WTC11 (cell line): ENCODE measurements around the gene RAMACL. TPM values are rescaled to one million over a fixed set of nuclear protein-coding genes. Genes with fewer than 3 reads are reported as not detected.
A peak's percentile ranks its signal among the peaks of the same experiment; 100 is the strongest.

Experiments used
- ATAC-seq: fragments of 200-7000 bp; cut with Tn5 transposase; 2 replicates; pipeline ENCODE4 v1.10.0; 2021; ENCODE audit warnings: mild to moderate bottlenecking, moderate library complexity
- CTCF ChIA-PET: fragments of 300-600 bp; sonication (Branson Sonifier 250); formaldehyde crosslinking; loops from one replicate; lab custom pipeline; 2021; ENCODE audit warnings: antibody characterized with exemption; lab: Charles Lee
- POLR2A ChIA-PET: fragments of 350-600 bp; sonication (Branson Sonifier 250); formaldehyde crosslinking; loops from one replicate; lab custom pipeline; 2021; ENCODE audit warnings: antibody characterized with exemption; lab: Charles Lee
- DNase-seq: peaks from one replicate; pipeline ENCODE4 v3.0.0; 2021; ENCODE audit warnings: low spot score
- H3K27ac Mint-ChIP-seq: 2 replicates; pipeline ENCODE4 v1.8.0; 2021; ENCODE audit warnings: mixed read lengths
- H3K27me3 Mint-ChIP-seq: 2 replicates; pipeline ENCODE4 v1.8.0; 2021; ENCODE audit warnings: low read depth, mild to moderate bottlenecking, moderate library complexity, mixed read lengths
- H3K36me3 Mint-ChIP-seq: 2 replicates; pipeline ENCODE4 v1.8.0; 2021; ENCODE audit warnings: mixed read lengths
- H3K4me1 Mint-ChIP-seq: 2 replicates; pipeline ENCODE4 v1.8.0; 2022; ENCODE audit warnings: mixed read lengths
- H3K4me3 Mint-ChIP-seq: 2 replicates; pipeline ENCODE4 v1.8.0; 2021; ENCODE audit warnings: mild to moderate bottlenecking, moderate library complexity, mixed read lengths
- H3K9me3 Mint-ChIP-seq: 2 replicates; pipeline ENCODE4 v1.8.0; 2021; ENCODE audit warnings: mixed read lengths
- RELA ChIP-seq: sonication (generic); formaldehyde crosslinking; IDR thresholded peaks from 2 replicates; pipeline ENCODE4 v1.8.1; 2022; ENCODE audit warnings: missing genetic modification reagents, mild to moderate bottlenecking, borderline replicate concordance
- SMAD4 ChIP-seq: sonication (generic); formaldehyde crosslinking; IDR thresholded peaks from 2 replicates; pipeline ENCODE4 v1.8.0; 2022; ENCODE audit warnings: mild to moderate bottlenecking, missing genetic modification reagents
- ZNF396 ChIP-seq: fragments of 250-450 bp; sonication (Bioruptor Pico); IDR thresholded peaks from 2 replicates; pipeline ENCODE4 v1.8.0; 2021; ENCODE audit warnings: mild to moderate bottlenecking, moderate library complexity, borderline replicate concordance
- ZNF671 ChIP-seq: fragments of 250-450 bp; sonication (Bioruptor Pico); IDR thresholded peaks from 2 replicates; pipeline ENCODE4 v1.8.0; 2021; ENCODE audit warnings: mild to moderate bottlenecking
- total RNA-seq: library from RNA; stranded (reverse); gene quantifications from 3 replicates; pipeline ENCODE4 v1.2.3, GENCODE V29; 2021
- TF ChIP-seq, protein P1 (sequence below): sonication (generic); formaldehyde crosslinking; IDR thresholded peaks from 2 replicates; pipeline ENCODE4 v1.8.1; 2022; ENCODE audit warnings: low read depth, mild to moderate bottlenecking, moderate library complexity, missing genetic modification reagents, borderline replicate concordance
- TF ChIP-seq, protein P2 (sequence below): sonication (generic); formaldehyde crosslinking; IDR thresholded peaks from 2 replicates; pipeline ENCODE4 v1.8.1; 2023; ENCODE audit warnings: mild to moderate bottlenecking, missing genetic modification reagents, moderate library complexity
- TF ChIP-seq, protein P3 (sequence below): sonication (generic); formaldehyde crosslinking; IDR thresholded peaks from 2 replicates; pipeline ENCODE4 v1.8.0; 2023; ENCODE audit warnings: mild to moderate bottlenecking, missing genetic modification reagents
- TF ChIP-seq, protein P4 (sequence below): sonication (generic); formaldehyde crosslinking; IDR thresholded peaks from 2 replicates; pipeline ENCODE4 v1.8.1; 2023; ENCODE audit warnings: mild to moderate bottlenecking, moderate library complexity, missing genetic modification reagents
- TF ChIP-seq, protein P5 (sequence below): fragments of 250-450 bp; sonication (Bioruptor Pico); IDR thresholded peaks from 2 replicates; pipeline ENCODE4 v1.8.0; 2021; ENCODE audit warnings: mild to moderate bottlenecking
- TF ChIP-seq, protein P6 (sequence below): sonication (generic); formaldehyde crosslinking; IDR thresholded peaks from 2 replicates; pipeline ENCODE4 v1.8.1; 2023; ENCODE audit warnings: mild to moderate bottlenecking, missing genetic modification reagents, borderline replicate concordance
- TF ChIP-seq, protein P7 (sequence below): fragments of 250-450 bp; sonication (Bioruptor Pico); IDR thresholded peaks from 2 replicates; pipeline ENCODE4 v2.1.2; 2022; ENCODE audit warnings: mild to moderate bottlenecking, moderate library complexity

The RAMACL gene
- total RNA-seq, 1 experiment from 2014 or later: 0.79 TPM

DNA sequence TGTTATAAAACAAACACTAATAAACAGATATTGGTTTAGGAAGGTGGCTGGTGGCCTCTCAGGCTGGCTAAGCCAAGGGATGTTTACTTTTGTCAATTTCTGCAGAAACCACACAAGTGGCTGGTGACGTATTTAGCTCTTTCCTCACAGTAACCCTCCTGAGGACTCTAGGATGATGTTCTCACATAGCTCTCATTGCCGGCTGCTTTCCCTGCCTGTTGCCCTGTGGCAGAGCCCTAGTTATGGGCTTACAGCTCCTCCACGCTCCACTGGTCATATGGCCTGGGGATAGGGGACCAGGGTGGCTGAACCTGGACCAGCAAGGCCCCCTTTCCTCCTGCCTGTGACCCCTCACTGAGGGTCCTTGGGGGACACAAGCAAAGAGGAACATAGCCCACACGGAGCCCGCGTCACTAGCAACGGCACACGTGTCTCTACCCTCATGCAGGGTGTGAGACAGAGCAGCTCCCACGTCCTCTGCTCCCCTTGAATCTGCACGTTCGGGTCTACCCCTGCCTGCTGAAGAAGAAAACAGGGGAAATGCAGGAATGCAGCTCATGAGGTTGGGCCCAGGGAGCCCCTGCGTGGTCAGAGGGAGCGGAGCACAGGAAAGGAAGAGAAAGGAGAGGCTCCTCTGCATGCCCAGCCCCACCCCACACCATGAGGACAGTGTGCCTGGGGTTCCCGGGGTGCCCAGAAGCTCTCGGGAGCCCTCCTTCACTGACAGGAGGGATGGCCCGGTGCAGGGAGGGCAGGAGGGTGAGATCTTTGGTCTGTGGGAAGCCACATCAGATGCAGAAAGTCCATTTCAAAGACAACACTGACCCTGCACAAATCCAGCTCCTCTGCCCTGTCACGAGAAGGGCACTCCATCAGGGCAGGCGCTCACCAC, 13.9 kb downstream of the RAMACL start:
- H3K36me3 Mint-ChIP-seq: peaks cover 27% of the 10 kb centered on the region
- ChIA-PET CTCF (interaction anchor here (0.6 to 1.8 kb wide), 9 partner anchors 12 to 202 kb away, joined by 3 to 8 read pairs (median 4); partner anchors contain the start of gene RPS6KA2), POLR2A (interaction anchor here (0.6 to 1.6 kb wide), 6 partner anchors 14 to 140 kb away, joined by 3 to 4 read pairs (median 4); partner anchors contain the start of genes RAMACL and RPS6KA2)
- ATAC-seq (peak; percentile 90), DNase-seq (peak; percentile 49)
- peaks cover 5% of the 10 kb centered on the region; the same call in 1 of the 2 replicates for H3K27me3 Mint-ChIP-seq
- H3K9me3 Mint-ChIP-seq: peaks cover 31% of the 10 kb centered on the region
- peak overlapping the region; percentile 82 for H3K27ac Mint-ChIP-seq
- H3K4me3 Mint-ChIP-seq: peak overlapping the region; percentile 20
- TF ChIP-seq SMAD4: no peak
- TF ChIP-seq, all 79 proteins: peak for 0
- H3K4me1 Mint-ChIP-seq: peaks cover 43% of the 10 kb centered on the region

DNA sequence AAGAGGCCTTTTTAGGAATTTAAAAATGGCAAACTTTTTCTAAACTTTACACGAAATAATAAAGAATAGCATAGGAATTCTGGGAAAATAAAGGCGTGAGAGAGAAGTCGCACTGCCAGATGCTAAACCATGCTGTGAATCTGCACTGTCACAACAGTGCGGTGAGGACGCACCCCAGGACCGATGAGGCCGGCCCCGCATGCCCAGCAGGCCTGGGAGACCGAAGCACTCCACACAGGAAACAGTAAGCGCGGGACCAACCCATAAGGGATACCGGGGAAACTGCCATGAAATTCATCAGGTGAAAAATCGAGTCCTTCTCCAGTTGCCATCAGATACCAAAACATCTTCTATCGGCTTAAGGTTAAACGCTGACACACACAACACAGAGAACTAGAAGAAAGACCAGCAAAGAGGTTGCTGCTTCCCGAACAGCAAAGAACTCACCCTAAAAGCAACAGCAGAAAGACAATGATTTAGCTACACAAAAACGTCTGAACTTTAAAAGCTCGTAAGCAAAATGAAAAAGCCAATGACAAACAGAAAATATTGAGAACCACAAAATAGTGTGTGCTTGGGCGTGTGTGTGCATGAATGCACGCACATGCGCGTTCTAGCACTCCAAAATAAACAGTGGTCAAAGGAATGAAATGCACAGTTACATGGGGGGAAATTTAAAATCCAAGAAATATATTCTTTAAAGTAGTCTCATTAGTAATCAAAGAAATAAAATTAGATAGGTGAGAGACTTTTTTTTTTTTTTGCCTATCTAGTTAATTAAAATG, 15.4 kb downstream of the RAMACL start:
- Mint-ChIP-seq H3K27ac (peak overlapping the region; percentile 10), H3K9me3 (peaks cover 16% of the 10 kb centered on the region), H3K4me1 (peaks cover 45% of the 10 kb centered on the region), H3K36me3 (peaks cover 12% of the 10 kb centered on the region), H3K27me3 (peaks cover under 1% of the 10 kb centered on the region; the same call in 1 of the 2 replicates), H3K4me3 (no peak overlapping the region)
- ATAC-seq (peak; percentile 14; the same call in 1 of the 2 replicates), DNase-seq (no peak)
- CTCF ChIA-PET: interaction anchor here (0.6 to 1.0 kb wide), 2 partner anchors 295 to 439 kb away, joined by 3 read pairs; no protein-coding TSS in a partner anchor
- TF ChIP-seq, protein P1, sequence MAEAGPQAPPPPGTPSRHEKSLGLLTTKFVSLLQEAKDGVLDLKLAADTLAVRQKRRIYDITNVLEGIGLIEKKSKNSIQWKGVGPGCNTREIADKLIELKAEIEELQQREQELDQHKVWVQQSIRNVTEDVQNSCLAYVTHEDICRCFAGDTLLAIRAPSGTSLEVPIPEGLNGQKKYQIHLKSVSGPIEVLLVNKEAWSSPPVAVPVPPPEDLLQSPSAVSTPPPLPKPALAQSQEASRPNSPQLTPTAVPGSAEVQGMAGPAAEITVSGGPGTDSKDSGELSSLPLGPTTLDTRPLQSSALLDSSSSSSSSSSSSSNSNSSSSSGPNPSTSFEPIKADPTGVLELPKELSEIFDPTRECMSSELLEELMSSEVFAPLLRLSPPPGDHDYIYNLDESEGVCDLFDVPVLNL (CRISPR knock-in tag): no peak
- TF ChIP-seq, protein P2, sequence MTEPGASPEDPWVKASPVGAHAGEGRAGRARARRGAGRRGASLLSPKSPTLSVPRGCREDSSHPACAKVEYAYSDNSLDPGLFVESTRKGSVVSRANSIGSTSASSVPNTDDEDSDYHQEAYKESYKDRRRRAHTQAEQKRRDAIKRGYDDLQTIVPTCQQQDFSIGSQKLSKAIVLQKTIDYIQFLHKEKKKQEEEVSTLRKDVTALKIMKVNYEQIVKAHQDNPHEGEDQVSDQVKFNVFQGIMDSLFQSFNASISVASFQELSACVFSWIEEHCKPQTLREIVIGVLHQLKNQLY (CRISPR knock-in tag): no peak
- TF ChIP-seq, protein P3, sequence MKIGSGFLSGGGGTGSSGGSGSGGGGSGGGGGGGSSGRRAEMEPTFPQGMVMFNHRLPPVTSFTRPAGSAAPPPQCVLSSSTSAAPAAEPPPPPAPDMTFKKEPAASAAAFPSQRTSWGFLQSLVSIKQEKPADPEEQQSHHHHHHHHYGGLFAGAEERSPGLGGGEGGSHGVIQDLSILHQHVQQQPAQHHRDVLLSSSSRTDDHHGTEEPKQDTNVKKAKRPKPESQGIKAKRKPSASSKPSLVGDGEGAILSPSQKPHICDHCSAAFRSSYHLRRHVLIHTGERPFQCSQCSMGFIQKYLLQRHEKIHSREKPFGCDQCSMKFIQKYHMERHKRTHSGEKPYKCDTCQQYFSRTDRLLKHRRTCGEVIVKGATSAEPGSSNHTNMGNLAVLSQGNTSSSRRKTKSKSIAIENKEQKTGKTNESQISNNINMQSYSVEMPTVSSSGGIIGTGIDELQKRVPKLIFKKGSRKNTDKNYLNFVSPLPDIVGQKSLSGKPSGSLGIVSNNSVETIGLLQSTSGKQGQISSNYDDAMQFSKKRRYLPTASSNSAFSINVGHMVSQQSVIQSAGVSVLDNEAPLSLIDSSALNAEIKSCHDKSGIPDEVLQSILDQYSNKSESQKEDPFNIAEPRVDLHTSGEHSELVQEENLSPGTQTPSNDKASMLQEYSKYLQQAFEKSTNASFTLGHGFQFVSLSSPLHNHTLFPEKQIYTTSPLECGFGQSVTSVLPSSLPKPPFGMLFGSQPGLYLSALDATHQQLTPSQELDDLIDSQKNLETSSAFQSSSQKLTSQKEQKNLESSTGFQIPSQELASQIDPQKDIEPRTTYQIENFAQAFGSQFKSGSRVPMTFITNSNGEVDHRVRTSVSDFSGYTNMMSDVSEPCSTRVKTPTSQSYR (CRISPR knock-in tag): no peak
- TF ChIP-seq, protein P4, sequence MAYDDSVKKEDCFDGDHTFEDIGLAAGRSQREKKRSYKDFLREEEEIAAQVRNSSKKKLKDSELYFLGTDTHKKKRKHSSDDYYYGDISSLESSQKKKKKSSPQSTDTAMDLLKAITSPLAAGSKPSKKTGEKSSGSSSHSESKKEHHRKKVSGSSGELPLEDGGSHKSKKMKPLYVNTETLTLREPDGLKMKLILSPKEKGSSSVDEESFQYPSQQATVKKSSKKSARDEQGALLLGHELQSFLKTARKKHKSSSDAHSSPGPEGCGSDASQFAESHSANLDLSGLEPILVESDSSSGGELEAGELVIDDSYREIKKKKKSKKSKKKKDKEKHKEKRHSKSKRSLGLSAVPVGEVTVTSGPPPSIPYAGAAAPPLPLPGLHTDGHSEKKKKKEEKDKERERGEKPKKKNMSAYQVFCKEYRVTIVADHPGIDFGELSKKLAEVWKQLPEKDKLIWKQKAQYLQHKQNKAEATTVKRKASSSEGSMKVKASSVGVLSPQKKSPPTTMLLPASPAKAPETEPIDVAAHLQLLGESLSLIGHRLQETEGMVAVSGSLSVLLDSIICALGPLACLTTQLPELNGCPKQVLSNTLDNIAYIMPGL: no peak
- POLR2A ChIA-PET: no interaction called here

DNA sequence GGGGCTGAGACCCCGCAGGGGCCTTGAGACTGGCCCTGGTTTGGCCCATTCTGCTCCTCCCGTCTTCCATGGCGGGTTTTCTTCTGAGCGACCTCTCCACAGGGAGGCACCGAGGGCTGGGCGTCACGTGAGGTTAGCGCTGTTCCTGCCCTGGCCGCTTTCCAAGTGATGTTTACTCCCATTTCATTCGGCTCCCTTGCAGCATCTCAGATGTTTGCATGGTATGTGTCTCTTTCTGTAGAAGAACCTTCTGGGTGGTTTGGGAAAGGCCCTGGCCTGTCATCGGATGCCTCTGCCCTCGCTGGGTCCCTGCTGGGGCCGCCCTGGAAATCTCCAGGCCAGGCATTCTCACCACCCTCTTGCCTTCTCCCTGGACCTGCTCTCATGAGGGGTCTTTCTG, 17.3 kb downstream of the RAMACL start:
- ATAC-seq (no peak), DNase-seq (no peak)
- Mint-ChIP-seq H3K27ac (peak overlapping the region; percentile 52), H3K36me3 (no peaks in the 10 kb centered on the region), H3K4me3 (no peak overlapping the region), H3K27me3 (no peaks in the 10 kb centered on the region; the same call in 1 of the 2 replicates), H3K4me1 (peaks cover 51% of the 10 kb centered on the region), H3K9me3 (no peaks in the 10 kb centered on the region)
- CTCF ChIA-PET: no interaction called here
- POLR2A ChIA-PET: no interaction called here
- TF ChIP-seq RELA (CRISPR knock-in tag) (no peak), ZNF396 (no peak), ZNF671 (no peak)
- TF ChIP-seq, protein P5, sequence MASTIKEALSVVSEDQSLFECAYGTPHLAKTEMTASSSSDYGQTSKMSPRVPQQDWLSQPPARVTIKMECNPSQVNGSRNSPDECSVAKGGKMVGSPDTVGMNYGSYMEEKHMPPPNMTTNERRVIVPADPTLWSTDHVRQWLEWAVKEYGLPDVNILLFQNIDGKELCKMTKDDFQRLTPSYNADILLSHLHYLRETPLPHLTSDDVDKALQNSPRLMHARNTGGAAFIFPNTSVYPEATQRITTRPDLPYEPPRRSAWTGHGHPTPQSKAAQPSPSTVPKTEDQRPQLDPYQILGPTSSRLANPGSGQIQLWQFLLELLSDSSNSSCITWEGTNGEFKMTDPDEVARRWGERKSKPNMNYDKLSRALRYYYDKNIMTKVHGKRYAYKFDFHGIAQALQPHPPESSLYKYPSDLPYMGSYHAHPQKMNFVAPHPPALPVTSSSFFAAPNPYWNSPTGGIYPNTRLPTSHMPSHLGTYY: no peak
- TF ChIP-seq, protein P6, sequence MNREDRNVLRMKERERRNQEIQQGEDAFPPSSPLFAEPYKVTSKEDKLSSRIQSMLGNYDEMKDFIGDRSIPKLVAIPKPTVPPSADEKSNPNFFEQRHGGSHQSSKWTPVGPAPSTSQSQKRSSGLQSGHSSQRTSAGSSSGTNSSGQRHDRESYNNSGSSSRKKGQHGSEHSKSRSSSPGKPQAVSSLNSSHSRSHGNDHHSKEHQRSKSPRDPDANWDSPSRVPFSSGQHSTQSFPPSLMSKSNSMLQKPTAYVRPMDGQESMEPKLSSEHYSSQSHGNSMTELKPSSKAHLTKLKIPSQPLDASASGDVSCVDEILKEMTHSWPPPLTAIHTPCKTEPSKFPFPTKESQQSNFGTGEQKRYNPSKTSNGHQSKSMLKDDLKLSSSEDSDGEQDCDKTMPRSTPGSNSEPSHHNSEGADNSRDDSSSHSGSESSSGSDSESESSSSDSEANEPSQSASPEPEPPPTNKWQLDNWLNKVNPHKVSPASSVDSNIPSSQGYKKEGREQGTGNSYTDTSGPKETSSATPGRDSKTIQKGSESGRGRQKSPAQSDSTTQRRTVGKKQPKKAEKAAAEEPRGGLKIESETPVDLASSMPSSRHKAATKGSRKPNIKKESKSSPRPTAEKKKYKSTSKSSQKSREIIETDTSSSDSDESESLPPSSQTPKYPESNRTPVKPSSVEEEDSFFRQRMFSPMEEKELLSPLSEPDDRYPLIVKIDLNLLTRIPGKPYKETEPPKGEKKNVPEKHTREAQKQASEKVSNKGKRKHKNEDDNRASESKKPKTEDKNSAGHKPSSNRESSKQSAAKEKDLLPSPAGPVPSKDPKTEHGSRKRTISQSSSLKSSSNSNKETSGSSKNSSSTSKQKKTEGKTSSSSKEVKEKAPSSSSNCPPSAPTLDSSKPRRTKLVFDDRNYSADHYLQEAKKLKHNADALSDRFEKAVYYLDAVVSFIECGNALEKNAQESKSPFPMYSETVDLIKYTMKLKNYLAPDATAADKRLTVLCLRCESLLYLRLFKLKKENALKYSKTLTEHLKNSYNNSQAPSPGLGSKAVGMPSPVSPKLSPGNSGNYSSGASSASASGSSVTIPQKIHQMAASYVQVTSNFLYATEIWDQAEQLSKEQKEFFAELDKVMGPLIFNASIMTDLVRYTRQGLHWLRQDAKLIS (CRISPR knock-in tag): no peak
- TF ChIP-seq, protein P7, sequence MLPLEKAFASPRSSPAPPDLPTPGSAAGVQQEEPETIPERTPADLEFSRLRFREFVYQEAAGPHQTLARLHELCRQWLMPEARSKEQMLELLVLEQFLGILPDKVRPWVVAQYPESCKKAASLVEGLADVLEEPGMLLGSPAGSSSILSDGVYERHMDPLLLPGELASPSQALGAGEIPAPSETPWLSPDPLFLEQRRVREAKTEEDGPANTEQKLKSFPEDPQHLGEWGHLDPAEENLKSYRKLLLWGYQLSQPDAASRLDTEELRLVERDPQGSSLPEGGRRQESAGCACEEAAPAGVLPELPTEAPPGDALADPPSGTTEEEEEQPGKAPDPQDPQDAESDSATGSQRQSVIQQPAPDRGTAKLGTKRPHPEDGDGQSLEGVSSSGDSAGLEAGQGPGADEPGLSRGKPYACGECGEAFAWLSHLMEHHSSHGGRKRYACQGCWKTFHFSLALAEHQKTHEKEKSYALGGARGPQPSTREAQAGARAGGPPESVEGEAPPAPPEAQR (CRISPR knock-in tag): no peak
